GM20000 (cell line): ENCODE data around the gene MET.
"Not testable (repeated sequence)": the region's sequence is repeated elsewhere in the genome, so short reads cannot be mapped to it uniquely, and the experiment has no call there.

Experiments used
- DNase-seq: peaks from one replicate; pipeline ENCODE4 v3.0.0; 2012; ENCODE audit warnings: low spot score
- TF ChIP-seq, protein P1 (sequence below): IDR thresholded peaks from 2 replicates; pipeline ENCODE4 v1.5.1; 2012; ENCODE audit warnings: mild to moderate bottlenecking, control low read depth; ENCODE audit errors: extremely low read depth, missing control alignments

MET gene

DNA sequence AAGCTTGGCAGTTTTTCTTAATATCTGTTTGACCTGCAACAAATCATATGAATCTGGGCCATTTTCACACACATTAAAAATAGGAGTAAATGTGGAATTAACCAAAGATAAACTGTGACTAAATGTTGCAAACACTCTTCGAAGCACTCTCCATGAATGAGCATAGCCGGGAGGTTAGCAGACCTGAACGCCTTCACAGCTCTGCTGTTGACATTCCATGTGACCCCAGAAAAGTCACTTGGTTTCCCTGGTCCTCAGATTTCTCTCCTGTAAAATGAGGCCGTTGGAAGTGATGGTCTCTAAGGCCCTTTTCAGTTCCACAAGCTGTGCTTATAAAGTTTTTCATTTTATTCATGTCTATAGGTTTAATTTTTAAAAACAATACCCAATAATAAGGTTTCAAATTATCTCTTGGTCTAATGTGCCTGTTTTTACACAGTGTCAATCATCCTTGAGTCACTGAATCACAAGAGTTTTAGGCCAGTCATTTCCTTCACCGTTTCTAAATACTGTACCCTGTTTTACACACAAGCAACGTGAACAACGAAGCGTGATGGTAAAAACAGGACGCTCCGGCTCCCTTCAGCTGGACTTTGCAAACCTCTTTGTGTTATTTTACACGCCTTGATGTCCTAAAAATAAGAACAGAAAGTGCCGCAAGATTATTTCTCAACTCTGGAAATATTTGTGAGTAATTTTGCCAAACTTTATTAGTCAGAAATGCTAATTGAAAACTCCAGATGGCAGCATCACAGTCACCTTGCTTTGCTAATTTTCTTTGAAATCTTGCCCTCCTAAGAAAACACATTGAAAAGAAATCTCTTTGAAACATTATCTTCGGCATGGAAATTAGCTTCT, 38.6 kb upstream of the MET start:
- TF ChIP-seq, protein P1, sequence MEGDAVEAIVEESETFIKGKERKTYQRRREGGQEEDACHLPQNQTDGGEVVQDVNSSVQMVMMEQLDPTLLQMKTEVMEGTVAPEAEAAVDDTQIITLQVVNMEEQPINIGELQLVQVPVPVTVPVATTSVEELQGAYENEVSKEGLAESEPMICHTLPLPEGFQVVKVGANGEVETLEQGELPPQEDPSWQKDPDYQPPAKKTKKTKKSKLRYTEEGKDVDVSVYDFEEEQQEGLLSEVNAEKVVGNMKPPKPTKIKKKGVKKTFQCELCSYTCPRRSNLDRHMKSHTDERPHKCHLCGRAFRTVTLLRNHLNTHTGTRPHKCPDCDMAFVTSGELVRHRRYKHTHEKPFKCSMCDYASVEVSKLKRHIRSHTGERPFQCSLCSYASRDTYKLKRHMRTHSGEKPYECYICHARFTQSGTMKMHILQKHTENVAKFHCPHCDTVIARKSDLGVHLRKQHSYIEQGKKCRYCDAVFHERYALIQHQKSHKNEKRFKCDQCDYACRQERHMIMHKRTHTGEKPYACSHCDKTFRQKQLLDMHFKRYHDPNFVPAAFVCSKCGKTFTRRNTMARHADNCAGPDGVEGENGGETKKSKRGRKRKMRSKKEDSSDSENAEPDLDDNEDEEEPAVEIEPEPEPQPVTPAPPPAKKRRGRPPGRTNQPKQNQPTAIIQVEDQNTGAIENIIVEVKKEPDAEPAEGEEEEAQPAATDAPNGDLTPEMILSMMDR: no peak
- DNase-seq: peak; percentile 31

DNA sequence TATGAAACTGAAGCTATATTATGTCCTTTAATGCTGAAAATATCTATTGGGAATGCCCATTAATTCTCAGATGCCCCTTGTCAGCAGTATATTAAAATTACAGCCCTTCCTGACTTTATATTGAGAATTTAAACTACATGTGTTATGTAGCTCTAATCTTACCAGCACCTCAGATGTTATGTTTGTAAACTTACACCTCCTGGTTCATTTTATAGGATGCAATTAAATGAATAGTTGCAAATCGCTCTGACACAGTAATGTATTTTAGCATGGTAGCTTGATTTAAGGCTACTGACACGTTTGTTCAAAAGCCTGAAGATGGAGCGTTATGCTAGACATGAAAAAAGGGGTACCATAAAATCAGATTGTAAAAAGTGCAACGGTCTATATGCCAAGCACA, 35.0 kb upstream of the MET start:
- TF ChIP-seq, protein P1: no peak
- DNase-seq: no peak

DNA sequence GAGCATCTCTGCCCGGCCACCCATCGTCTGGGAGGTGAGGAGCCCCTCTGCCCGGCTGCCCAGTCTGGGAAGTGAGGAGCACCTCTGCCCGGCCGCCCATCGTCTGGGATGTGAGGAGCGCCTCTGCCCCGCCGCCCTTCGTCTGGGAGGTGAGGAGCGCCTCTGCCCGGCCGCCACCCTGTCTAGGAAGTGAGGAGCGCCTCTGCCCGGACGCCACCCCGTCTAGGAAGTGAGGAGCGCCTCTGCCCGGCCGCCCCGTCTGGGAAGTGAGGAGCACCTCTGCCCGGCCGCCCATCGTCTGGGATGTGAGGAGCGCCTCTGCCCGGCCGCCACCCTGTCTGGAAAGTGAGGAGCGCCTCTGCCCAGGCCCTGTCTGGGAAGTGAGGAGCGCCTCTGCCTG, 33.4 kb upstream of the MET start:
- not testable (repeated sequence) for DNase-seq

DNA sequence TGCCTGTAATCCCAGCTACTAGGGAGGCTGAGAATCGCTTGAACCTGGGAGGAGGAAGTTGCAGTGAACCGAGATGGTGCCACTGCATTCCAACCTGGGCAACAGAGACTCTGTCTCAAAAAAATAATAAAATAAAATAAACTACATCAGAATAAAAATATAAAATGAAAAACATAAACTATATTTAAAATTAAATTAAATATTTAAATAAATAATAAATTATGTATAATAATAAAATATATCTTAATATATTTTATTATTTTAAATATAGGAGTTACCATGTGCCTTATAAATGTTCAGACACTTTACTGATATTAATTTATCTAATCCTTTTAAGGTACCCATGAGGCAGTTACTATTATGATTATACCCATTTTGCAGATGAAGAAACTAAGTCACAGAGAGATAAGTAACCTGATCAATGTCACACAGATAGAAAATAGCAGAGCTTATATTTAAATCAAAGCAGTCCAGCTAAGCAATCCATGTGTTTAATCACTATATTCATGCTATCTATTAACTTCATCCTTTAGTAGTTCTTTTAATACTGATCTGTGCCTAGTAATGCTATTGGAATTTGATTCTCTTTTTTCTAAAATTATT, 30.3 kb upstream of the MET start:
- TF ChIP-seq, protein P1: no peak
- no peak for DNase-seq

DNA sequence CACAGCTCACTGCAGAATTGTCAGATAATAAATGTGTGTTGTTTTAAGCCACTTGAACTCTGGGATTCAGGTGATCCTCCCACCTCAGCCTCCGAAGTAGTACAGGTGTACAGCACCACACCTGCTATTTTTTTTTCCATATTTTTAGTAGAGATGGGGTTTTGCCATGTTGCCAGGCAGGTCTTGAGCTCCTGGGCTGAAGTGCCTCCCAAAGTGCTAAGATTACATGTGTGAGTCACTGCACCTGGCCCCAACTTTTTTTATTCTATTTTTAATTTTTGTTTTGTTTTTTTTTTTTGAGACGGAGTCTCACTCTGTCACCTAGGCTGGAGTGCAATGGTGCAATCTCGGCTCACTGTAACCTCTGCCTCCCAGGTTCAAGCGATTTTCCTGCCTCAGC, 28.8 kb upstream of the MET start:
- DNase-seq: not testable (repeated sequence)

DNA sequence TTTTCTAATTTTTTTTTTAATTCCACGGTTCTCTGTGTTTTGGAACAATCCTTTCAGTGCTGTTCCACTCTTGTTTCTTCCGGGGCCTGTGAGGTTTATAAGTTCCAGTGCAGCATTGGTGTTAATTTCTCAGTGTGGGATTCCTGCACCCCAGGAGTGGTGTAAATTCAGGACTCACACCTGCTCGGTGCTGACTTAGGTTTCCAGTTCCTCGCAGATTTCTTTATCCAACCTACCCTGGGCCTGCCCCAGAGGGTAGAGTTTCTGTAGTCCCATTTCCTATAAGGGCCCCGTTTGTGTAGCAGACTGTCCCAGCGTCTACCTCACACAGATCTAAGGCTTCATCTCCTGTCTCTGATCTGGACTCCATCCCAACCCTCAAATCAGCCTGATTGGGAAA, 27.4 kb upstream of the MET start:
- TF ChIP-seq, protein P1: no peak
- DNase-seq: no peak

DNA sequence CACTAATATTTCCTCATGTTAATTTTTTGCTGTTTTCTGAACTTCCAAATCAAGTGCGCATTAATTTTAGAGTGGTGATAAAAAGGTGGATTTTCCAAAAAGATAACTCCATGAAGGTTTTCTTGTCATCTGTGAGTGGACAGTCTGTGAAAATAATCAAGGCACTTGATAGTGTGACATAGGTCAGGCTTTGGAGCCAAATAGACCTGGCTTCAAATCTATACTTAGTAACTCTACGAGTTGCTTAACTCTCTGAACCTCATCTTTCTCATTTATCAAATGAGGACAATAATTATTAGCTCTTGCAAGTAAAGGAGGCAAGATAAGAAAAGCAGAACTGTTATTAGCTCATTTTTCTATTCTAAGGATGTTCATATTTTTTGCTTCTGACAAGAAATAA, 24.7 kb upstream of the MET start:
- TF ChIP-seq, protein P1: no peak
- no peak for DNase-seq

DNA sequence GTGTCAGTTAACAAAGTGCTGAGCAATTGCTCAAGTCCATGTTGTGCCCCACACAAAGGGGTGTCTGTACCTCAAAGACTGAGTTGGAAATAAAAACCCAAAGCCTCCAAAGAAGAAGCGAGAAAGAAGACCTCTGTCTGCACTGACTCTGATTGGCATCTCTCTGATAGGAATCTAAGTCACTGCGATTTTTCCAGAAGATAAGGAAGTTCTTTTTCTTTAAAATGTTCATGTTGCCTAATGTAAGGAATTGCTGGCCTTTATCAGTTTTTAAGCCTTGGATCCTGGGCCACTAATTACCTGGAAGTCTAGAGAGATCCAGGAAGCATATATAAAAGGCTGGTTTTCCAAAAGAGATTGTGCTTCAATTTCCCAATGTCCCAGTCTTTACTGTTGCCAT, 24.1 kb upstream of the MET start:
- TF ChIP-seq, protein P1: no peak
- DNase-seq: no peak
